Ishikawa (cell line): Measurements from ENCODE around the gene PEG3.

Experiments
- CEBPB ChIP-seq: IDR thresholded peaks from 2 replicates; pipeline ENCODE4 v1.6.1; 2012
- CREB1 ChIP-seq: IDR thresholded peaks from 2 replicates; pipeline ENCODE4 v1.6.1; 2012; ENCODE audit warnings: low read depth
- FOXM1 ChIP-seq: IDR thresholded peaks from 2 replicates; pipeline ENCODE4 v1.6.1; 2012; ENCODE audit warnings: low read depth, borderline replicate concordance
- MAX ChIP-seq: IDR thresholded peaks from 2 replicates; pipeline ENCODE4 v1.6.1; 2012
- YY1 ChIP-seq: IDR thresholded peaks from 2 replicates; pipeline ENCODE4 v1.6.1; 2012; ENCODE audit warnings: low read depth

- TF ChIP-seq YY1: no peak
- no peak for TF ChIP-seq CREB1
- TF ChIP-seq CEBPB: no peak
- no peak for TF ChIP-seq FOXM1
- TF ChIP-seq MAX: no peak
Measured at GRCh38 chr19:56835401-56835800, 5.1 kb downstream of the PEG3 start.
